Stimulated activated CD8-positive, alpha-beta memory T cell treated with anti-CD3 and anti-CD28 coated beads, Interleukin-2, amount 100 ng/mL, for 48 hours (primary cell): ENCODE data around the gene SCN5A.
"Not testable (repeated sequence)": the region's sequence is repeated elsewhere in the genome, so short reads cannot be mapped to it uniquely, and the experiment has no call there.

Source experiments
- DNase-seq, 2 donors: peaks; one replicate each; pipeline ENCODE4 v3.0.0-alpha.2; 2020; ENCODE audit warnings: low read depth in 2 of 2

The SCN5A gene

DNA sequence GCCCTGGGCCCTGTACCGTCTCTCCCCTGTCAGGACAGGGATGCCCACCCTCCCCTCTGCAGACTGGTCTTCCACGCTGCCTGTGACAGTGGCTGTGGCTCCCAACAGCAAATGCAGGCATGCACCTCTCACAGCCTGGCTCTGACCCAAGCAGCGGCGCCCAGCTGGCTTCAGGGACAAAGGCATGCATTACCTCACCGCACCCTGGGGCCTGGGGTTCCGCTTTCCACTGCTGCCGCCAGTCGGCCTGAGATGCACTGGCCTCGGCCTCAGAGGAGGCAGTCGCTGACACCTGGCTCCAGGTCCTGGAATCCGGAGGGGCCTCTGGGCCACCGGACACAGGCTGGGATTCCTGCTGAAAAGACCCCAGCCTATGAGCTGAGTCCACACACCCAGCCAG is 70.3 kb downstream of the SCN5A start:
- DNase-seq: no peak

DNA sequence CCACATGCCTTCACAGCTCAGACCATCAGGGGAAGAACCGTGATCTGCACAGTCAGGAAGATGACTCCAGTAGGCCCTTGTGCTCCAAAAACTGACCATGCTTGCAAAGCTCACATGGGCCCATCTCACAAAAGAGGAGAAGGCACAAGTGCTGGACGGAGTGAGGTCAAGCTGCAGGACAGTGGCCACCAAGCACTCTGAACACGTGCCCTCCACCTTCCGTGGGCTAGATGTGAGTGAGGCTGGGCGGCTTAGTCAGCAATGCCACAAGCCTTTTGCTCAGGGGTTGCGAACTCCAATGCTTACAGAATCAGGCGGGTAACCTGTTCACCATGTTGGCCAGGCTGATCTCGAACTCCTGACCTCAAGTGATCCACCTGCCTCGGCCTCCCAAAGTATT is 70.9 kb downstream of the SCN5A start:
- no peak for DNase-seq

DNA sequence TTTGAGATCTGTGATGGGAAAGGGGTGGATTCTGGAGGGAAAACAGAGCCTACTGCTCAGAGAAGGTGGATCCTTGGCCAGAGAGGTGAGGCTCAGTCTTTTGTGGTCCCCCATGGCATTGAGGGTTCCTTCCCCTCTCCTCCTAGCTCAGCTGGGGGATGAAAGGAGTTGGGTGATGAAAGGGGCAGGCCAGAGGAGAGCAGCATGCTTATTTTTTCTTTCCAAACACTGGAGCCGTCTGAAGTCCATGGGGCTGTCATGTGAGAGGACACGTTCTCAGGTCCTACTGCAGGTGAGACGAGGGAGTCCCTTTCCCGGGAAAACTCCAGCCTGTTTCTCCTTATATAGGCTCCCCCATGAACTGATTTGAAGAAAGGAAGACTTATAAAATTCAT is 71.4 kb downstream of the SCN5A start:
- no peak for DNase-seq

GRCh38 chr3:38577371-38578080 is 72.0 kb downstream of the SCN5A start:
- no peak for DNase-seq

- DNase-seq: no peak
Observed at GRCh38 chr3:38576526-38577370, 72.7 kb downstream of the SCN5A start.

DNA sequence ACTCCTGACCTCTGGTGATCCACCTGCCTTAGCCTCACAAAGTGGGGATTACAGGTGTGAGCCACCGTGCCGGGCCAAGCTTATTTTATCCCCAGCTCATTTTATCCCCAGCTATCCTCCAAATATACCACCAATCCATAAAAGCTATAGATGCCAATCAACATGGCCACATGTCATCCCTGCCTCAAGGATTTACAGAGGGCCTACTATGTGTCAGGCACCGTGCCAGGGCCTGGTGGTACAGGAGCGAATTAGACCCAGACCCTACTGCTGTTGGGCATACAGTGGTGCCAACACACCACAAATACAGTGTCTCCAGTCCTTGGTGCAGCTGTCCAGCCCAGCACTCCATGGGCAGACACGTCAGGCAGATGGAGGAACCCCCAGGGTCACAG is 73.4 kb downstream of the SCN5A start:
- no peak for DNase-seq

DNA sequence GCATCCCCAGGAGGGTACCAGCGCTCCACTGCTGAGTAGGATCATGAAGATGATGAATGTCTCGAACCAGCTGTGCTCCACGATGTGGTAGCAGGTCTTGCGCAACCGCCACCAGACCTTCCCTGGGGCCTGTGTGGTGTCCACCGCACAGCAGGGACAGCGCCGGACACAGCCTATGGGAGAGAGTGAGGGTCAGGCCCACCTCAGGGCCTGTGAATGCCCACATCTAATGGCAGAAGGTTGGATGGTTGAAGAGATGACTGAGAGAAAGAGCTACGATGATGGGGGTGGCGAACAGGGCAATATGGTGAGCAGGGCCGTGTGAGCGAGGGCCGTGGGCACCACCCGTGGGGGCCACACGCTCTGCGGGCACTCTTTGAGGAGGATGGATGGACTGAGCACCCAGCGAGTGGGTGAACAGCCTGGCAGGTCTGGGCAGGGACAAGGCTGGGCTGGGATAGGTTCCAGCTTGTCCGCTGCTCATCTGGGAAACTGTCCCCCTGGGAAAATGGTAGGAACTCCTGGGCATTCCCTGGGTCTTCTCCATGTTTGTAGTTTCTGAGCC is 74.1 kb downstream of the SCN5A start:
- no peak for DNase-seq

GRCh38 chr3:38574411-38575278 is 74.8 kb downstream of the SCN5A start:
- DNase-seq: no peak

DNA sequence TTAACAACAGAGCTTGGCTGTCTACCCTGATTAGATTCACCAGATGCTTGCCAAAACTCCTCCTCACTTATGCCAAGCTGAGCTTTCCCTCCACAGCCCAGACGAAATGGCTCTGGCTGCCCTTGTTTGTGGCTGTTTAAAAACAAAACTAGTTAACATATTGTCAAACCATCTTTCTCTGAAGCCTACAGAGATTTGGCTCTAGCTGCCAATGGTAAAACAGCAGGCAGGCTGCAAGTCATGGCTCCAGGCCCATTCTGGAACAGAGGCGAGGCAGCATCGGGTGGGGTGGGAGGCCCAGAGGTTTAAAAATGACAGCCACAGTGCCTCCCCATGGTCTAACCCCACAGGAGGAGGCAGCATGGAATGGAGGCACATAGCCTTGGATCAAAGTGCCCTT is 75.9 kb downstream of the SCN5A start:
- no peak for DNase-seq

DNA sequence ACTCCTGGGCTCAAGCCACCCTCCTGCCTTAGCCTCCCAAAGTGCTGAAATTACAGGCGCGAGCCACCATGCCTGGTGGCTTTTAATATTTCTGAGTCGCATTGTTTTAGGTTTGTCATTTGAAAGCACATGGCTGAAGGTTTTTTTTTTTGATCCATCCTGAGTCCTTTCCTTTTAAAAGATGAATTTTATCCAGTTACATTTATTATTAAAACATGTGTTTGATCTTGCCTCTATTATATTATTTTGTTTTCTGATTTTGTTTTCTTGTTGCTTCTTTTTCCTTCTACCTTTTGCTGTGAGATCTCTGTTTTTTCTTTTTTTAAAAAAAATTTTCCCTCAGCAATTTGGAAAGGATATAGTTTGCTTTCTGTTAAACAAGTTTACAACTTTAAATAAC is 76.4 kb downstream of the SCN5A start:
- DNase-seq: no peak

- DNase-seq: no peak
Observed at GRCh38 chr3:38567498-38567897, 82.0 kb downstream of the SCN5A start.

GRCh38 chr3:38566794-38567193 is 82.7 kb downstream of the SCN5A start:
- not testable (repeated sequence) for DNase-seq

DNA sequence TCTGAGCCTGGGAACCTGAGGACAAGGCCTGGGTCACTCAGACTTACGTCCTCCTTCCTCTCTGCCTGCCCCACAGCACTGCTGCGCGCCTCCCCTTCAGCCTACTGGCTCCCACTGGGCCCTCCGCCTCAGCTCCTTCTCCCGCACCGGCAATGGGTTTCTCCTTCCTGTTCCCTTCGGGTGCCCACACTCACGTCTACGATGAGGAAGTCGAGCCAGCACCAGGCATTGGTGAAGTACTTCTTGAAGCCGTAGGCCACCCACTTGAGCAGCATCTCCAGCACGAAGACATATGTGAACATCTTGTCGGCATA is 83.3 kb downstream of the SCN5A start:
- DNase-seq: no peak

- no peak for DNase-seq
Observed at GRCh38 chr3:38565339-38566214, 83.9 kb downstream of the SCN5A start.

GRCh38 chr3:38564631-38565338 is 84.7 kb downstream of the SCN5A start:
- DNase-seq: no peak

GRCh38 chr3:38563886-38564270 is 85.6 kb downstream of the SCN5A start:
- no peak for DNase-seq

DNA sequence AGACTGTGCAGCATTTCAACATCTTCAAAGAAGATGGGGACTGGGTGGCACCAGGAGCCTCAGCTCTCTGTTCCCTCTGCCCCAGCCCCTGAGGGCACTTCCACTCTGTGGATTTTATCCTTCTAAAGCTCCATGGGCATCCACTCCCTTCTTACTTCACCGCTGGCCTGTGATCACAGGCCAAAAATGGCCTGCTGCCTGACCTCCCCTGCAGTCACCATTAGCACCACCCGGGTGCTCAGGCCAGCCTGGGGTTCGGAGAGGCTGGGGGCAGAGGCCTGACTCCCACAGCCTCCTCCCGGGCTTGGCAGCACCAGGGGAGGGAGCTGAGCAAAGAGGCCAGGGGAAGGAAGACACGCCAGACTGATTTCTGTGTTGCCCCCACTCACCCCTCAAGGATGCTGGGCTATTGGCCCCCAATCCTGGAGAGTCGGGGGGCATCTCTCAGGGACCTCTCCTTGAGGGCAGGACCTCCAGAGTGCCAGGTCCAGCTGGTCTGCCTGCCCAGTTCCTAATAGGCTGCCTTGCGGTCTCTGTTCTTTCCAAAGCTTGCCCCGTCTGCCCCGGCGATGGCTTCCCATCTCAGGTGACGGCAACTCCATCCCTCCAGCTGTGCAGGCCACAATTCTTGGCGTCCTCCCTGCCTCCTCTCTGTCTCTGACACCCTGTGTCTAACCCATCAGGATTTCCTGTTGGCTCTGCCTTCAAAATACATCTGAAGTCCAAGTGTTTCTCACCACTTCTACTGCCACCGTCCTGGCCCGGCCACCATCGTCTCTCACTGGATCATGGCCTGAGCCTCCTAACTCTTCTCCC is 86.2 kb downstream of the SCN5A start:
- no peak for DNase-seq

DNA sequence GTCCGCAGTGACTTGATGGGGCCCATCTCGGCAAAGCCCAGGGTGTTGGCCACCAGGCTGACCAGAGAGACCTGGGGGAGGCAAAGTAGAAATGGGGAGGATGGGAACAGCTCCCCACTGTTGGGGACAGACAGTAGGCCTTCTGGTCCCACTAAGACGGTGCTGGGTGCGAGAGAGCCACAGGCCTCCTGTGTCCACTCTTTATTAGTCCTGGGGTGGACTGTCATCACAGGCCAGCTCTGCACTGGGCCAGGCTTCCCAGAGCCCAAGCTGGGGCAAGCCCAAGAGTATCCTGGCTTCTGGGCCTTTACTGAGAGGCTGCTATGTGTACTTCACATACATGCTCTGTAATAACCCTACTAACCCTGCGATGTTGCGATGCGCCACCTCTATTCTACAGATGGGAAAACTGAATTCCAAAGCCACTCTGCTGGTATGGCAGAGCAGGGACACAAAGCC is 87.0 kb downstream of the SCN5A start:
- DNase-seq: no peak

GRCh38 chr3:38561746-38562466 is 87.6 kb downstream of the SCN5A start:
- DNase-seq: no peak
